Stimulated activated CD4-positive, alpha-beta T cell treated with anti-CD3 and anti-CD28 coated beads, Interleukin-1b, Interleukin-23, amount 100 ng/mL, for 4 hours (primary cell): ENCODE data around the gene YPEL3.
"Not testable (repeated sequence)": the region's sequence is repeated elsewhere in the genome, so short reads cannot be mapped to it uniquely, and the experiment has no call there.

Source experiments
- DNase-seq, 2 donors: peaks; one replicate each; pipeline ENCODE4 v3.0.0-alpha.2; 2020; ENCODE audit warnings: low read depth in 2 of 2

YPEL3 gene, protein sequence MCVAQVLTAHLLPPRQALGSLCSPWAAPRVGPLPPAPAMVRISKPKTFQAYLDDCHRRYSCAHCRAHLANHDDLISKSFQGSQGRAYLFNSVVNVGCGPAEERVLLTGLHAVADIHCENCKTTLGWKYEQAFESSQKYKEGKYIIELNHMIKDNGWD

DNA sequence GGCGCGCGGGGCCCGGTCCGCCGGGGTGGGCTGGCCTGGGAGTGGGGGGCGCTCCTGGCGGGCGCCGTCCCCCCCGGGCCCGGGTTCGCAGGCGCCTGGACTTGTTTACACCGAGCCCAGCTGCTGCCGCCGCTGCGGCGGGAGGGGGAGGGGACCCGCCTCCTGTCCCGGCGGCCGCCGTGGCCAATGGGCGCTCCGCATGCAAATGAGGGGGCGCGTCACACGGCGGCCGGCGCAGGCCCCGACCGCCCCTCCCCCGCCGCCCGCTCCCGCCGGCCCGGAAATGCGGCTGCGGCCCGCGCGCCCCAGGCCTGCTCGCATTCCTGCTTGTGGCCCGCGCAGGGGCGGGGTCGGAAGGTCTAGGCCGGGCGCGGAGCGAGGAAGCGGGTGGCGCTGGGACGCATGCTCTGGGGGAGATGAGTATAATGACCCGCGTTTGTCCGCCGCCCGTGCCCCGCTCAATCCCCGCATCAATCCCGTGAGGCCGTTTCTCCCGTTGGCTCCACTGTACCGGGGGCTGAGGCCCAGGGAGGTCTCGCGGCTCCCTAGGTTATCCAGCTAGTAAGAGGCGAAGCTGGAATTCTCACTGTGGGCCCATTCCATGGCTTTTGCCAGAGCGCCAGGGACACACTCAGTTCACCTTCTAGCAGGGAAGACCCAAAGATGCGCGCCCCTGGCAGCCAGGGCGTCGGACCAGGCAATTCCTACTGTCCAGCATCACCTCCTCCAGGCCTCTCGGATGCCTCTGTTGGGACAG is at the start of gene YPEL3:
Gene YPEL3, minus strand, starts transcription at position 109 of the 757 bp plus-strand sequence. CDS start 731 bp downstream, outside the sequence.
- peak; percentile 75 to 87 for DNase-seq

GRCh38 chr16:30145657-30146056 is 49.6 kb upstream of the YPEL3 start:
- DNase-seq, result no peak

GRCh38 chr16:30144917-30145316 is 48.9 kb upstream of the YPEL3 start:
- no peak for DNase-seq

GRCh38 chr16:30144017-30144416 is 48.0 kb upstream of the YPEL3 start:
- no peak for DNase-seq

GRCh38 chr16:30143347-30143702 is 47.3 kb upstream of the YPEL3 start:
- DNase-seq, result no peak

DNA sequence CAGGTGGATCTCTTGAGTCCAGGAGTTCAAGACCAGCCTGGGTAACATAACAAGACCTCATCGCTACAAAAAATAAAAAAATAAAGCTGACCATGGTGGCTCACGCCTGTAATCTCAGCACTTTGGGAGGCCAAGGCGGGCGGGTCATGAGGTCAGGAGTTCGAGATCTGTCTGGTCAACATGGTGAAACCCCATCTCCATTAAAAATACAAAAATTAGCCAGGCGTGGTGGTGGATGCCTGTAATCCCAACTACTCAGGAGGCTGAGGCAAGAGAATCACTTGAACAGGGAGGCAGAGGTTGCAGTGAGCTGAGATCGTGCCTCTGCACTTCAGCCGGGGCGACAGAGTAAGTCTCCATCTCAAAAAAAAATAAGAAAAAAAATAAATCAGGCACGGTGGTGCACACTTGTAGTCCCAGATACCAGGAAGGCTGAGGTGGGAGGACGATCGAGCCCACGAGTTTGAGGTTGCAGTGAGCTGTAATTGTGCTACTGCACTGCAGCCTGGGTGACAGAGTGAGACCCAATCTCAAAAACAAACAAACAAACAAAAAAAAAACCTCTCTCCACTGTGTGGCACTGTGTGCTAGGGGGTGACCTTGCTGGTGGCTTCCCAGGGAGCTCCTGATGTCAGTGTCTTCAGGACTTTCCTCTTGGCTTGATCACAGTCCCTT is 46.8 kb upstream of the YPEL3 start:
- DNase-seq, result no peak

DNA sequence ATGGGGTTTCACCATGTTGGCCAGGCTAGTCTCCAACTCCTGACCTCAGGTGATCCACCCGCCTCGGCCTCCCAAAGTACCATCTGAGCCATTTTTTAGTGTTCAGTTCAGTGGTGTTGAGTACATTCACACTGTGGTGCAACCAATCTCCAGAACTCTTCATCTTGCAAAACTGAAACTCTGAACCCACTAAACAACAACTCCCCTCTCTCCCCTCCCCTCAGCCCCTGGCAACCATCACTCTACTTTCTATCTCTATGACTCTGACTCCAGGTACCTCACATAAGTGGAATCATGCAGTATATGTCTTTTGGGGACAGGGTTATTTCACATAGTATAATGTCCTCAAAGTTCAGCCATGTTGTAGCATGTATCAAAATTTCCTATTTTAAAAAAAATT is 45.7 kb upstream of the YPEL3 start:
- no peak for DNase-seq

GRCh38 chr16:30139583-30140481 is 43.8 kb upstream of the YPEL3 start:
- no peak for DNase-seq

- DNase-seq, result no peak
Observed at GRCh38 chr16:30137897-30138296, 41.9 kb upstream of the YPEL3 start.

- DNase-seq, result no peak
Observed at GRCh38 chr16:30136971-30137605, 41.1 kb upstream of the YPEL3 start.

- DNase-seq, result no peak
Observed at GRCh38 chr16:30132591-30132990, 36.6 kb upstream of the YPEL3 start.

- no peak for DNase-seq
Observed at GRCh38 chr16:30131869-30132475, 36.0 kb upstream of the YPEL3 start.

DNA sequence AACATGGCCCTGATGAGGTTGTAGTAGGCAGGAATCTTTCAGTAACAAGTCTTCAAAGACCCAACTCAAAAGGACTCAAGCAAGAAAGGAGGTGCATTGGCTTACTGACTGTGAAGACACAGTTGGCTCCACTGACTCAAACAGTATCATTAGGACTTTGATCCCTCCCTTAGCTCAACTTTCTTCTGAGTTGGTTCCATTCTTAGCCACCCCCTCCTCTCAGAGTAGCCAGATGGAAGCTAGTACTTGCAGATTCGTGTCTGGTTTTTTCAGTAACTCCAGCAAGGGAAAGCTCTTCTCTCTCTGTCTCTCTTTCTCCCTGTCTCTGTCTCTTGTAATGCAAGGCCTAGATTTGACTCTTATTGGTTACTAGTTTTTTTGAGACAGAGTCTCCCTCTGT is 32.0 kb upstream of the YPEL3 start:
- no peak for DNase-seq

DNA sequence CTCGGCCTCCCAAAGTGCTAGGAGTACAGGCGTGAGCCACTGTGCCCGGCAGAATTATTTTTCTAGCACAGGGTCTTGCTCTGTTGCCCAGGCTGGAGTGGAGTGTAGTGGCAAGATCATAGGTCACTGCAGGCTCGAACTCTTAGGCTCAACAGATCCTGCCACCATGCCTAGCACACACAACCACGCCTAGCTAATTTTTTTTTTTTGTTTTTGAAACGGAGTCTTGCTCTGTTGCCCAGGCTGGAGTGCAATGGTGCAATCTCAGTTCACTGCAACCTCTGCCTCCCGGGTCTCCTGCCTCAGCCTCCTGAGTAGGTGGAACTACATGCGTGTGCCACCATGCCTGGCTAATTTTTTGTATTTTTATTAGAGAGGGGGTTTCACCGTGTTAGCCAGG is 29.7 kb upstream of the YPEL3 start:
- DNase-seq, result not testable (repeated sequence)

DNA sequence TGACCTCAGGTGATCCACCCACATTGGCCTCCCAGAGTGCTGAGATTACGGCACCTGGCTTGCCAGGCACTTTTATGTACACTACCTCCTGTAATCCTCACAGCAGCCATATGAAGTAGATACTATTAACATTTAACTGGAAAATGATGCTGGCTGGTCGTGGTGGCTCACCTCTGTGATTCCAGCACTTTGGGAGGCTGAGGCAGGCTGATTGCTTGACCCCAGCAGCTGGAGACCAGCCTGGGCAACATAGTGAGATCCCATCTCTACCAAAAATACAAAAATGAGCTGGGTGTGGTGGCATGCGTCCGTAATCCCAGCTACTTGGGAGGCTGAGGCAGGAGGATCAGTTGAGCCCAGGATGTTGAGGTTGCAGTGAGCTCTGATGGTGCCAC is 29.0 kb upstream of the YPEL3 start:
- DNase-seq, result no peak

DNA sequence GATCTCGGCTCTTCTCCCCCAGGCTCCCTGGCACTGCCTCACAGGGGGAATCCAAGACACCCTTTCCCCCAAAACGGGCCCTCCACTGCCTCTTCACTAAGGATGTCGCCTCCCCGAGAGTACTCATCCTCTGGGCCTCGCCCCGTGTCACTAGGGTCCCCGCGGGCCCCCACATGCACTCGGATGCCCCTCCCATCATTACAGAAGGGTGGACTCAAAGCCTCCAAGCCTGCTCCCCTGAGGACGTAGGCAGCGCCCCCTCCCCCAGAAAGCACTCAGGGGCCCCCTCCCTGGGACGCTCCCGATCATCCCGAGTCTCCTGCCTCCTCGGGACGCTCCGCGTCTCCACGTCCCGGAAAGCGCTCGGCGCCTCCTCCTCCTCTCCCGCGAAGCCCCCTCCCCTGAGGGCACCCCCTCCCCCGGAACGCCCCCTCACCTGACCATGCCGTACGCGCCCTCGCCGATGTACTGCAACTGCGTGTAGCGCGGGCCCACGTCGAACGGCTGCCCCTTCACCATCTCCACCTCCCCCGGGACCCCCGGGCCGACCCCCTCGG is 26.7 kb upstream of the YPEL3 start:
- peak in 1 of 2 donors; percentile 9 for DNase-seq

DNA sequence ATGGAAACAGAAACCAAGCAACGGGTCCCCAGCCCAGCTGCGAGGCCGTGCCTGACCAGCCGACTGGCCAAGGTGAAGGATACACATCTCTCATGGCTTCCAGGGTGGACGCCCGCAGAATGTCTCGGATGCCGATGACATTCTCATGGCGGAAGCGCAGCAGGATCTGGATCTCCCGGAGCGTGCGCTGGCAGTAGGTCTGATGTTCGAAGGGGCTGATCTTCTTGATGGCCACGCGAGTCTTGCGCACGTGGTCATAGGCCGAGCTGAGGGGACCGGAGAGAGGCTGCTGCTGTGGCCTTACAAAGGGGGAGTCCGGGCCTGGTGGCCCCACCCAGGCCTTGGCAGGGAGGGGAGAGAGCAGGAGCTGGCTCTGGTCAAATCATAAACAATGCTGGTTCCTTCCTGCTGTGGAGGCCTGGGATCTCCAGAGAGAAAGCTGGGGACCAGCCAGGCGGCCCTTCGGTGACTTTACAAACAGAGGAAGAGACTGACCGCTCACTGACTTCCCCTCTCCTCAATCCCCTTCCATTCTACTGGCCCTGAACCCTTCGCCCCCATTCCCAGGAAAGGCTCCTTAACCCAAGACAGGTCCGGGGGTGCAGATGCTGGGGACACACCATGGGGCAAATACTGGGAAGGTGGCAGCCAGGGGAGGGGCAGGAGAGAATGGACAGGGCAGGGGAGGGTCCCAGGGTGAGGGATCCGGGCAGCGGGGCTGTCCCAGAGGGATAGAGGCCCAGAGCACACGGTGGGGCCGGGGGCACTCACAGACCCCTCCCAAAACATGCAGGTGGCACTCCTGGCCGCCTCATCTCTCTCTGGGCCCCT is 25.9 kb upstream of the YPEL3 start:
- DNase-seq, result no peak

- no peak for DNase-seq
Observed at GRCh38 chr16:30120340-30121105, 24.5 kb upstream of the YPEL3 start.

GRCh38 chr16:30119428-30119827 is 23.4 kb upstream of the YPEL3 start:
- DNase-seq, result no peak
